Neural cell (in vitro differentiated cells): ENCODE data around the gene DDX24.

Source experiments
- EP300 ChIP-seq: fragments of 450-650 bp; conservative IDR thresholded peaks from 2 replicates; pipeline ENCODE4 v1.6.1; 2014; ENCODE audit warnings: antibody characterized with exemption, mild to moderate bottlenecking, moderate library complexity; ENCODE audit not compliant: poor library complexity, severe bottlenecking
- EZH2 ChIP-seq: fragments of 200-600, 300-800 bp; shearing (Covaris generic), sonication (generic); IDR thresholded peaks from 2 replicates; pipeline ENCODE4 v1.6.1; 2014; ENCODE audit warnings: antibody characterized with exemption, low read length, borderline replicate concordance, mild to moderate bottlenecking; ENCODE audit not compliant: insufficient read depth, poor library complexity, severe bottlenecking
- POLR2AphosphoS5 ChIP-seq: IDR thresholded peaks from 2 replicates; pipeline ENCODE4 v1.6.1; 2012
- SMC3 ChIP-seq: fragments of 450-650 bp; conservative IDR thresholded peaks from 2 replicates; pipeline ENCODE4 v1.6.1; 2014; ENCODE audit warnings: antibody characterized with exemption, mild to moderate bottlenecking, moderate library complexity; ENCODE audit not compliant: poor library complexity
- TF ChIP-seq, protein P1 (sequence below): fragments of 450-650 bp; IDR thresholded peaks from 2 replicates; pipeline ENCODE4 v1.5.1; 2014; ENCODE audit warnings: antibody characterized with exemption, mild to moderate bottlenecking, moderate library complexity; ENCODE audit not compliant: poor library complexity, severe bottlenecking
- TF ChIP-seq, protein P2 (sequence below): IDR thresholded peaks from 2 replicates; pipeline ENCODE4 v1.6.1; 2012; ENCODE audit warnings: borderline replicate concordance

GRCh38 chr14:94005324-94006073, 75.5 kb downstream of the DDX24 start:
- TF ChIP-seq, protein P1, sequence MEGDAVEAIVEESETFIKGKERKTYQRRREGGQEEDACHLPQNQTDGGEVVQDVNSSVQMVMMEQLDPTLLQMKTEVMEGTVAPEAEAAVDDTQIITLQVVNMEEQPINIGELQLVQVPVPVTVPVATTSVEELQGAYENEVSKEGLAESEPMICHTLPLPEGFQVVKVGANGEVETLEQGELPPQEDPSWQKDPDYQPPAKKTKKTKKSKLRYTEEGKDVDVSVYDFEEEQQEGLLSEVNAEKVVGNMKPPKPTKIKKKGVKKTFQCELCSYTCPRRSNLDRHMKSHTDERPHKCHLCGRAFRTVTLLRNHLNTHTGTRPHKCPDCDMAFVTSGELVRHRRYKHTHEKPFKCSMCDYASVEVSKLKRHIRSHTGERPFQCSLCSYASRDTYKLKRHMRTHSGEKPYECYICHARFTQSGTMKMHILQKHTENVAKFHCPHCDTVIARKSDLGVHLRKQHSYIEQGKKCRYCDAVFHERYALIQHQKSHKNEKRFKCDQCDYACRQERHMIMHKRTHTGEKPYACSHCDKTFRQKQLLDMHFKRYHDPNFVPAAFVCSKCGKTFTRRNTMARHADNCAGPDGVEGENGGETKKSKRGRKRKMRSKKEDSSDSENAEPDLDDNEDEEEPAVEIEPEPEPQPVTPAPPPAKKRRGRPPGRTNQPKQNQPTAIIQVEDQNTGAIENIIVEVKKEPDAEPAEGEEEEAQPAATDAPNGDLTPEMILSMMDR: peak; percentile 21
- TF ChIP-seq, protein P2, sequence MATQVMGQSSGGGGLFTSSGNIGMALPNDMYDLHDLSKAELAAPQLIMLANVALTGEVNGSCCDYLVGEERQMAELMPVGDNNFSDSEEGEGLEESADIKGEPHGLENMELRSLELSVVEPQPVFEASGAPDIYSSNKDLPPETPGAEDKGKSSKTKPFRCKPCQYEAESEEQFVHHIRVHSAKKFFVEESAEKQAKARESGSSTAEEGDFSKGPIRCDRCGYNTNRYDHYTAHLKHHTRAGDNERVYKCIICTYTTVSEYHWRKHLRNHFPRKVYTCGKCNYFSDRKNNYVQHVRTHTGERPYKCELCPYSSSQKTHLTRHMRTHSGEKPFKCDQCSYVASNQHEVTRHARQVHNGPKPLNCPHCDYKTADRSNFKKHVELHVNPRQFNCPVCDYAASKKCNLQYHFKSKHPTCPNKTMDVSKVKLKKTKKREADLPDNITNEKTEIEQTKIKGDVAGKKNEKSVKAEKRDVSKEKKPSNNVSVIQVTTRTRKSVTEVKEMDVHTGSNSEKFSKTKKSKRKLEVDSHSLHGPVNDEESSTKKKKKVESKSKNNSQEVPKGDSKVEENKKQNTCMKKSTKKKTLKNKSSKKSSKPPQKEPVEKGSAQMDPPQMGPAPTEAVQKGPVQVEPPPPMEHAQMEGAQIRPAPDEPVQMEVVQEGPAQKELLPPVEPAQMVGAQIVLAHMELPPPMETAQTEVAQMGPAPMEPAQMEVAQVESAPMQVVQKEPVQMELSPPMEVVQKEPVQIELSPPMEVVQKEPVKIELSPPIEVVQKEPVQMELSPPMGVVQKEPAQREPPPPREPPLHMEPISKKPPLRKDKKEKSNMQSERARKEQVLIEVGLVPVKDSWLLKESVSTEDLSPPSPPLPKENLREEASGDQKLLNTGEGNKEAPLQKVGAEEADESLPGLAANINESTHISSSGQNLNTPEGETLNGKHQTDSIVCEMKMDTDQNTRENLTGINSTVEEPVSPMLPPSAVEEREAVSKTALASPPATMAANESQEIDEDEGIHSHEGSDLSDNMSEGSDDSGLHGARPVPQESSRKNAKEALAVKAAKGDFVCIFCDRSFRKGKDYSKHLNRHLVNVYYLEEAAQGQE: no peak
- TF ChIP-seq POLR2AphosphoS5: no peak
- TF ChIP-seq SMC3: no peak
- no peak for TF ChIP-seq EZH2
- no peak for TF ChIP-seq EP300
